Measurements from ENCODE around the gene GOLGA6C. TPM values are rescaled to one million over a fixed set of nuclear protein-coding genes. Genes with fewer than 3 reads are reported as not detected.
A peak's percentile ranks its signal among the peaks of the same experiment; 100 is the strongest.
"Not testable (repeated sequence)": the region's sequence is repeated elsewhere in the genome, so short reads cannot be mapped to it uniquely, and the experiment has no call there.

GOLGA6C gene, protein sequence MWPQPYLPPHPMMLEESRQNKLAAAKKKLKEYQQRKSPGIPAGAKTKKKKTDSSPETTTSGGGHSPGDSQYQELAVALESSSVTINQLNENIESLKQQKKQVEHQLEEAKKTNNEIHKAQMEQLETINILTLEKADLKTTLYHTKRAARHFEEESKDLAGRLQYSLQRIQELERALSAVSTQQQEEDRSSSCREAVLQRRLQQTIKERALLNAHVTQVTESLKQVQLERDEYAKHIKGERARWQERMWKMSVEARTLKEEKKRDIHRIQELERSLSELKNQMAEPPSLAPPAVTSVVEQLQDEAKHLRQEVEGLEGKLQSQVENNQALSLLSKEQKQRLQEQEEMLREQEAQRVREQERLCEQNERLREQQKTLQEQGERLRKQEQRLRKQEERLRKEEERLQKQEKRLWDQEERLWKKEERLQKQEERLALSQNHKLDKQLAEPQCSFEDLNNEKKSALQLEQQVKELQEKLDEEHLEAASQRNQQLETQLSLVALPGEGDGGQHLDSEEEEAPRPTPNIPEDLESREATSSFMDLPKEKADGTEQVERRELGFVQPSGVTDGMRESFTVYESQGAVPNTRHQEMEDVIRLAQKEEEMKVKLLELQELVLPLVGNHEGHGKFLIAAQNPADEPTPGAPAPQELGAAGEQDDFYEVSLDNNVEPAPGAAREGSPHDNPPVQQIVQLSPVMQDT
- 0.07 and 0.24 TPM in 2 replicates for total RNA-seq (2014; rRNA removed; shearing (Covaris generic))

DNA sequence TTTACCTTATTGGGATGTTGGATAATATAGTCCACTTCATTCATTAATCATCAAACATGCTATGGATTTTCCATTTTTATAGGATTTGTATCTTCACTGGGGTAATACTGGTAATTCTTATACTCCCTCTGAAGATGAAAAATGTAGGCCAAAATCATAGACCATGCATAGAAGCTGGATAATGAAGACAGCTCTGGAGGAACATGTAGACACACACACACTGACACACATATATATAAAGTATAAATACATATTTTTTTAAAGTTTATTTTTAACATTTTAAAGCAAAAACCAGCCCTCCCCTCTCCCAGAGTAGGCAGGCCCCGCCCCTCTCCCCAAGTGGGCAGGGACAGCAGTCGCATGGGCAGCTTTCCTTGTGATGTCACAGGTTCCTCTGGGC lies at the start of gene GOLGA6C:
Gene GOLGA6C (plus strand): TSS at position 301 of the 400 bp plus-strand sequence. CDS start 265 bp downstream, outside the sequence.
- H3K36me3 ChIP-seq (replicated peaks; ENCODE audit: control insufficient read depth, insufficient read depth, low read length); DNase-seq: not testable (repeated sequence)

DNA sequence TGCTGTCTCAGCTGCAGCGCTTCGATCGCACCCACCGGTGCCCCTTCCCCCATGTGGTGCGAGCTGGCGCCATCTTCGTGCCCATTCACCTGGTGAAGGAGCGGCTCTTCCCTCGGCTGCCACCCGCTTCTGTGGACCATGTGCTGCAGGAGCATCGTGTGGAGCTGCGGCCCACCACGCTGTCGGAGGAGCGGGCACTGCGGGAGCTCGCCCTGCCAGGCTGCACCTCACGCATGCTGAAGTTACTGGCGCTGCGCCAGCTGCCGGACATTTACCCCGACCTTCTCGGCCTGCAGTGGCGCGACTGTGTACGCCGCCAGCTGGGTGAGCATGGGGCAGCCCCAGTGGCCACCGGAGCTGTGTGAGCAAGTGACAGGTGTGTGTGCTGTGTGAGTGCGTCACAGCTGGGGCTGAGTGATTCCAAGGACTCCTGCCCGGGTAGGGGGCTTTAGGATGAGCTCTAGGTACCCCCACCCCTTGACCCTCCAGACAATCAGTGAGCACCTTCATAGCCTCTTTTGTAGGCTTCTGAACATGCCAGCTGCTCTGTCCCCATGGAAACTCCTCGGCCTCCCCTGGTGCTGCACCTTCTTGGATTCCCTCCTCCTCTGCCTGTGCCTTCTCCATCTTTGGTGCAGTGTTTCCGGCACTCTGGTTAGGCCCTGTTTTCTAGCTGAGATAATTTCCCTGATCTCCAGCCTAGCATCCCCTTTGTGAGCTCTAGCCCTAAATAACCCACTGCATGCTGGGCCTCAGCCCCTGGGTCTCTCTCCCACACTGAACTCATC lies 49.4 kb upstream of the GOLGA6C start:
- H3K4me3 ChIP-seq (ENCODE audit: insufficient read depth, low read depth, low read length), result no peak overlapping the region
- DNase-seq, result no peak
- H3K27me3 ChIP-seq (ENCODE audit: control insufficient read depth, insufficient read depth, low read length), result no peaks in the 10 kb centered on the region
- H3K36me3 ChIP-seq (replicated peaks; ENCODE audit: control insufficient read depth, insufficient read depth, low read length), result peaks cover 50% of the 10 kb centered on the region

More for the DNA sequence above, at the start of gene GOLGA6C:
- H3K27me3 ChIP-seq (ENCODE audit: control insufficient read depth, insufficient read depth, low read length); H3K4me3 ChIP-seq (ENCODE audit: insufficient read depth, low read depth, low read length): not testable (repeated sequence)

DNA sequence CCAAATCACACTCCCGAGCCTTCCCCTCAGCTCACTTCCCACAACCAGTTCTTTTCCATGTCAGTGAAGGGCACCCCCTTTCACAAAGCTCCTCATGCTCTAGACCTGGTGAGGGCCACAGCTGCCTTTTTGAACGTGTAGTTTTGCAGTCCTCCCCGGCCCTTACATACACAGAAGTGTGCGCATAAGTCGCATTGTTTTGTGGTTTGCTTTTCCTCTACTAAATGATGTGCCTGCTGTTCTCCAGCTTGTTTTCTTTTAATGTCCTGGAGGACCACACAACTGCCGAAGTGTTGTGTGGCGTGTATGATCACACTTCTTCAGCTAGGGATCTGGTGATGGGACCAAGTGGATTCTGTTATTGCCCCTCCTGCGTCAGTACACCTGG lies 48.9 kb upstream of the GOLGA6C start:
- Histone ChIP-seq H3K4me3 (ENCODE audit: insufficient read depth, low read depth, low read length) (no peak overlapping the region), H3K27me3 (ENCODE audit: control insufficient read depth, insufficient read depth, low read length) (no peaks in the 10 kb centered on the region), H3K36me3 (replicated peaks; ENCODE audit: control insufficient read depth, insufficient read depth, low read length) (peaks cover 50% of the 10 kb centered on the region)
- DNase-seq, result no peak

DNA sequence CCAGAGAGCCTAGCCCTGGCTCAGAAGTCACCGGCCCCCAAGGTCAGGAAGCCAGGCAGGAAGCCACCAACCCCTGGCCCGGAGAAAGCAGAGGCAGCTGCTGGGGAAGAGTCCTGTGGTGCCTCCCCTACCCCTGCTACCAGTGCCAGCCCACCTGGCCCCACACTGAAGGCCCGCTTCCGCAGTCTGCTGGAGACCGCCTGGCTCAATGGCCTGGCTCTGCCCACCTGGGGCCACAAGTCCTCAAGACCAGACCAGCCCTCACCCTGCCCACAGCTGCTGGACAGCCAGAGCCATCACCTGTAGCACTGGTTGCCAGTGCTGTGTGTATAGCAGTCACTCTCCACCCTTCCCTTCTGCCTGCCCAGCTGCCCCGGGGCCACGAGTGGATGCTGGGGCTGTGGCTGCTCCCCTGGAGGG lies 47.3 kb upstream of the GOLGA6C start:
- Histone ChIP-seq H3K36me3 (replicated peaks; ENCODE audit: control insufficient read depth, insufficient read depth, low read length) (peaks cover 50% of the 10 kb centered on the region), H3K4me3 (ENCODE audit: insufficient read depth, low read depth, low read length) (no peak overlapping the region), H3K27me3 (ENCODE audit: control insufficient read depth, insufficient read depth, low read length) (no peaks in the 10 kb centered on the region)
- DNase-seq, result no peak

DNA sequence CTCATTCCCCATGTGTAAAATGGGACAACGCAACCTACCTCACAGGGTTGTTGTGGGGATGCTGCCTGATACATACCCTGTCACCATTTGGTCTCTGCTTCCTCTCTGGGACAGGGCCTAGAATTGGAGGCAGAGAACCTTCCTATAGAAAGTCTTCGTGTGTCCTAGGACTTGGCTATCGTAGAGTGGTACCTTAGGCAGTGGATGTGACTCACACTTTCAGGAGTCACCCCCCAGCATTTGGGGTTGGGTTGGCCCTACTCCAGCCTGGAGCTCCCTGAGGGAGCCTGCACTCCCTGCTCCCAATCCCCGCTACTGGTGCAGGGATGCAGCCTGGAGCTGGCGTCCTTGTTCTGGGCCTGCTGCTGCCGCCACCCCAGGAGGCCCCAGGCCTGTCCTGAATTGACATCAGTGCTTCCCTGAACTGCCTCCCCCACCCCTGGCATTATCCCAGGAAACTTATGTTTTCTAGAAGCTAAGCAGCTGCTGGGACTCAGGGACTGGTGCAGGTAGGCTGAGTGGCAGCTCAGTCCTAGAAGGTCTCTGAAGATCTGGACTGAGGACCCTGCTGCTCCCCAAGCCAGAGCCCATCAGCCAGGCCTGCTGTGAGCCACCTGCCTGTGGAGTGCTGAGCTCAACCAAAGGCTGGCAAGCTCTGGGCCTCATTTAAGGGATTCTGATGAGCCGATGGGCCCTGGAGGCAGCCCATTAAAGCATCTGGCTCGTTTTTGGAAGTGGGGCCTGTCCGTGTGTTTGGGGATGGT lies 46.5 kb upstream of the GOLGA6C start:
- H3K4me3 ChIP-seq (ENCODE audit: insufficient read depth, low read depth, low read length), result no peak overlapping the region
- DNase-seq, result no peak
- H3K27me3 ChIP-seq (ENCODE audit: control insufficient read depth, insufficient read depth, low read length), result no peaks in the 10 kb centered on the region
- H3K36me3 ChIP-seq (replicated peaks; ENCODE audit: control insufficient read depth, insufficient read depth, low read length), result peaks cover 43% of the 10 kb centered on the region

DNA sequence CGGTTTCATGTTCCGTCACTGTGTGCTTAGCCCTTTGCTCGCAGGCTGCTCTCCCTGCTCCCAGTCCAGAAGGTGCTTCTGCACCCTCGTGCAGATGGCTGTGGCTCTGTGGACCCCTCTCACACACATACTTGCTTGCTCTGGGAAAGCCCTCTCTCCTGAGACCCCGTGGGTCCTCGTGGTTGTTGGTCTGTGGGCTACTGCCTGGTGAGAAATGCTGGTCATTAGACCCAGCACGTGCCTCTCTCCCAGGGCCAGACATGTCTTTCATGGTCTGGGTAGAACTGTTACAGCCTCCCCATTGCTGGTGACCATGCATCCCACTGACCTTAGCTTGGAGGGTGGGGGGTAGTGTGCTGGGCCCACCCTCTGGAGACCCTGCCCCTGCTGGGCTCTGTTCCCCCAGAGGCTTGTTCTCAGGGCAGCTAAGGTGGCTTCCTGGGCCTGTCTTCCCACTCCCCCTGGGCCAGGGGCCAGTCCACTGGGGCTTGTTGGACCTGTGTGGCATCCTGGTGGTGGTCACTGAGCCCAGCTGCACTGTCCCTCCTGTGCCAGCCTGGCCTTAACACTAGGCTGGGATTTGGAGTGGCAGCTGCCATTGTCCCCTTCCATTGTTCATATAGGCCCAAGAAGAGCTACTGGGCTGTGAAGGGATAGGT lies 45.8 kb upstream of the GOLGA6C start:
- Histone ChIP-seq H3K36me3 (replicated peaks; ENCODE audit: control insufficient read depth, insufficient read depth, low read length) (peaks cover 39% of the 10 kb centered on the region), H3K4me3 (ENCODE audit: insufficient read depth, low read depth, low read length) (no peak overlapping the region), H3K27me3 (ENCODE audit: control insufficient read depth, insufficient read depth, low read length) (no peaks in the 10 kb centered on the region)
- no peak for DNase-seq

DNA sequence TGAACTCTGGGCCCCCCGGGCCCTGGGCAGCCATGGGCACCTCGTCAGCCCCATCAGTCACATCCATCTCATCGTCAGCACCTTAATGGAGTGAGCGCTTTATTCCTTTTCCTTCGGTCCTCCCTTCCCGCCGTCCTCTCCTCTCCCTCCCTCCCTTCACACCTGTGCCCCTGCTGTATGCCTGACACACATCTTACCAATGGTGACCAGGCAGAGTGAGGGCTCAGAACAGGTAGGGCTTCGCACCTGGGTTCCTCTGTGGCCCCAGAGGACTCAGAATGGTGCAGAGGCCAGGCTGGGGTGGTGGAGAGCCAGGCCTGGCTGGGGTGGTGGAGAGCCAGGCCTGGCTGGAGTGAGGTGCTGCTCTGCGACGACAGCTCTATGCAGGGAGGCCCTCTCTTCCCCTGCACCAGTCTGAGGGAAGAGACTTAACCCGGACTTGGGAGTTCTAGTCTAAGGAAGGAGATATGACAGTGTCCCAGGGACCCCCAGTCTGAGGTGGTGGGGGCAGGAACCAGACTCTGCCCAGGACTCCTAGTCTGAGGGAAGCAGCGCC lies 44.8 kb upstream of the GOLGA6C start:
- H3K36me3 ChIP-seq (replicated peaks; ENCODE audit: control insufficient read depth, insufficient read depth, low read length), result peaks cover 31% of the 10 kb centered on the region
- H3K4me3 ChIP-seq (ENCODE audit: insufficient read depth, low read depth, low read length), result no peak overlapping the region
- no peaks in the 10 kb centered on the region for H3K27me3 ChIP-seq (ENCODE audit: control insufficient read depth, insufficient read depth, low read length)
- no peak for DNase-seq

DNA sequence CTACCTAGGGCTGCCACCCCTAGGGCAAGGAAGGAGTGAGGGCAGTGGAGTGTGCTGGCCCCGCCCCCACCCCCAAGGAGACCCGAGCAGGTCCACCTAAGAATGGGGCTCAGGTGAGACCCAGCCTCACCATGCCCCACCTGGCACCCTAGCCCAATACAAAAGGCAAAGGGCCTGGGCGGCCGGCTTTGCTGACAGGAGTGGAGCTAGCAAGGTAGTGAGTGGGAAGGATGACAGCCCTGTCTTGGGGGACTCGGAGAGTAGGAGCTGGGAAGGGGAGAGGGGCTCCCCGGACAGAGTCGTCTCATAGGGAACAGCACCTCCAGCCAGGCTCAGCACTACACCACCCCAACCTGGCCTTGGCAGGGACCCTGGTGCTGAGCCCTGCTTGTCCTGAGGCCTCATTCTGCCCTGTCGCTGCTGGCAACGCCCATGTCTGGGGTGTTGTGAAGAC lies 44.3 kb upstream of the GOLGA6C start:
- H3K27me3 ChIP-seq (ENCODE audit: control insufficient read depth, insufficient read depth, low read length), result no peaks in the 10 kb centered on the region
- peak; percentile 75 for DNase-seq
- peaks cover 30% of the 10 kb centered on the region for H3K36me3 ChIP-seq (replicated peaks; ENCODE audit: control insufficient read depth, insufficient read depth, low read length)
- no peak overlapping the region for H3K4me3 ChIP-seq (ENCODE audit: insufficient read depth, low read depth, low read length)

DNA sequence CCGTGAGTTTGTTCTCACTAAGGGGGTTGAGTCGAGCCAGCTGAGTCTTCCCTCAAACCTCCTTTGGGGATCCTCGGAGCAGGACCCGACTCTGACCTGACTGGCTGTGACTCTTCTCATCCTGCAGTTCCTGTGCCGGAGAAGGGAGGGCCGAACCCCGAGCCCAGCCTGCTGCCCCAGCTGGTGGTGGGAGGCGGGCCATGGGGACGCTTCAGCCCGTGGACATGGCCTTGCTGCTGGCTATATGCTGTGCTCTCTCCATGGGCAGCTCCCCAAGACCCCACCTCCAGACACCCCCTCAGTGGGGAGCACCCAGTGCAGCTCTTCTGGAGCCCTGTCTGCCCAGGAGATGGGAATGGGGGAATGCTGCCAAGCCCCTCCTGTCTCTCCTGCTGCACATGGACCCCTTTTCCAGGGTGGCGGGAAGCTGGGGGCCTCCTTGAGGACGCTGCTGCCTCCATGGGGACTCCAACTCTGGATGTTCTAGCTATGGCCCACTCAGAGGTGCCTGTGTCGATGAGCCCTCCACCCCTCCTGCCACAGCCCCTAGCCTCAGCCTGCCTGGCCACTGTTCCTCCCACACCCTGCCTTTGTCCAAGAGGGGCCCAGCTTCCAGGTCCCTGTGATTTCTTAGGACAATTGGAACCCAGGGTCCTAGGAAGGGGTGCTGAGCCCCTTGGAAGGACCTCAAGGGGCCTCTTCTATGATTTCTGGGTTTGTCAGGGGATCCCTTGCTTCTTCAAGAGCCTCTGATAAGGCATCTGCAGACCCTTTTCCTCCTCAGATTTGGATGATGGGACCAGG lies 43.6 kb upstream of the GOLGA6C start:
- H3K27me3 ChIP-seq (ENCODE audit: control insufficient read depth, insufficient read depth, low read length), result no peaks in the 10 kb centered on the region
- peaks cover 23% of the 10 kb centered on the region for H3K36me3 ChIP-seq (replicated peaks; ENCODE audit: control insufficient read depth, insufficient read depth, low read length)
- peak; percentile 83 for DNase-seq
- H3K4me3 ChIP-seq (ENCODE audit: insufficient read depth, low read depth, low read length), result no peak overlapping the region

DNA sequence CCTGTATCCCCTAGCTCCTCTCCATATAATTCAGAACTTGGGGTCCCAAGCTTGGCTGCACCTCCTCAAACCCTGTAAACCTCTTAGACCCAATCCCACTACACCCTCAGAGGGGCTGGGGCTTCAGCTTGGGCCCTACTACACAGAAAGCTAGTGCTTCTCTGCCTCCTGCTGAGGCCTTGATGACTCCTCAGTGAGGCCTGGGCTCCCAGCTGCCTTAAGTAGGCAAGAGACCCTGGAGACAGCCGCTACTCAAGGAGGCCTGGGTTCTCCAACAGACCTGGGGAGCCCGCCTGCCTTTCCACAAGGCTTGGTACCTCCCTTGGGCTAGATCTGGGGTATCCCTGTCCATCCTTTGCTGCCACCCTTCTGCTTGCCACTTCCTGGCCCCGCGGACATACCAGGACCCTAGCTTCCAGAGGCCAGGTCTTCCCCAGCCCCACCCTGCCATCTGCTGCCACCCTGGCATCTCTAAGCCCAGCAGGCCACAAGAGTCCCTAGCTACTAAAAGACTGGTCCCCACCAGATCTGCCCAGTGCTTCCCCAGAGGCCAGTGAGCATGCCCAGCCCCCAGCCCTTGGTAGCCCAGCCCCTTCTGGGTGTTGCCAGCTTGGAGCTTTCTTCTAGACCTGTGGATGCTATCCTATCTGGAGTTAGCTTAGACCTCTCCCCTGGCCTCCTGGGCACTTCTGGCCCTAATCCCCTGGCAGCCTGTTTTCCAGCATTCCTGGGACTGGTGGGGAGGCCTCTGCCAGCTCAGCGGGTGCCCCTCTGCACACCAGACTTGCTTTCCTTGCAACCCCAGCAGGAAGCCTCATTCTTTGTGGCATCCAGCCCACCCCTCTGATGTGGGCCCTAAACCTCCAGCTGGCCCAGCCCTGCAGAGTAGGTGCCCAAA lies 42.8 kb upstream of the GOLGA6C start:
- DNase-seq, result no peak
- no peak overlapping the region for H3K4me3 ChIP-seq (ENCODE audit: insufficient read depth, low read depth, low read length)
- peaks cover 17% of the 10 kb centered on the region for H3K36me3 ChIP-seq (replicated peaks; ENCODE audit: control insufficient read depth, insufficient read depth, low read length)
- H3K27me3 ChIP-seq (ENCODE audit: control insufficient read depth, insufficient read depth, low read length), result no peaks in the 10 kb centered on the region

DNA sequence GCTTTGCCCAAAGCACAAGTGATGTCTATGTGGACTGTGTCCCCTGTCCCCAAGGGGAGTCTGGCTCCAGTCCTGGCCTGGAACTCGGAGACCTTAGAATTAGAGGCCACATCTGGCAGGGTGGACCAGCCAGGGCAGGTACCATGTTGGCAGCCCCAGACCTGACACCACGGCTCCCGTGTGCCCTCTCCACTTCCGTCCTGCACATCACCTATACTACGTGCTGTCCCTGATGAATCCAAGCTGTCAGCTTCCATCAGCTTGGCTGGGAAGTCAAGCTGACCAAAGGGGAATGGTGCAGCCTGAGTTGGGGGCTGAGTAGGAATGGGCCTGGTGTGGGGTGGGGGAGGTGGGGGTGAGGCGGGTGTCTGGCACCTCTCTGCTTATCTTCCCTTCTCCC lies 41.1 kb upstream of the GOLGA6C start:
- H3K36me3 ChIP-seq (replicated peaks; ENCODE audit: control insufficient read depth, insufficient read depth, low read length), result peaks cover 2% of the 10 kb centered on the region; the same call in 1 of the 2 replicates
- H3K27me3 ChIP-seq (ENCODE audit: control insufficient read depth, insufficient read depth, low read length), result no peaks in the 10 kb centered on the region
- DNase-seq, result no peak
- no peak overlapping the region for H3K4me3 ChIP-seq (ENCODE audit: insufficient read depth, low read depth, low read length)

DNA sequence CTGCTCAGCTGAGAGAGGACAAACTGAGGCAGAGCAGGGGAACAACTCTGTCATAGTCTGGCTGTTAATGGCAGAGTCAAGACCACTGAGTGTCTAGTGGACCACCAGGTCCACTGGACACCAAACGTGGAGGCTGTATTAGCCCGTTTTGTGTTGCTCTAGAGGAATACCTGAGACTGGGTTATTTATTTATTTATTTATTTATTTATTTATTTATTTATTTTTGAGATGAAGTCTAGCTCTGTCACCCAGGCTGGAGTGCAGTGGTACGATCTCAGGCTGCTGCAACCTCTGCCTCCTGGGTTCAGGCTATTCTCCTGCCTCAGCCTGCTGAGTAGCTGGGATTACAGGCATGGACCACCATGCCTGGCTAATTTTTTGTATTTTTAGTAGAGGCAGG lies 40.6 kb upstream of the GOLGA6C start:
- not testable (repeated sequence) for H3K27me3 ChIP-seq (ENCODE audit: control insufficient read depth, insufficient read depth, low read length); H3K4me3 ChIP-seq (ENCODE audit: insufficient read depth, low read depth, low read length); DNase-seq; H3K36me3 ChIP-seq (replicated peaks; ENCODE audit: control insufficient read depth, insufficient read depth, low read length)

All from H7 (cell line).